ENCODE results near the gene TIFAB.

Gene TIFAB

DNA sequence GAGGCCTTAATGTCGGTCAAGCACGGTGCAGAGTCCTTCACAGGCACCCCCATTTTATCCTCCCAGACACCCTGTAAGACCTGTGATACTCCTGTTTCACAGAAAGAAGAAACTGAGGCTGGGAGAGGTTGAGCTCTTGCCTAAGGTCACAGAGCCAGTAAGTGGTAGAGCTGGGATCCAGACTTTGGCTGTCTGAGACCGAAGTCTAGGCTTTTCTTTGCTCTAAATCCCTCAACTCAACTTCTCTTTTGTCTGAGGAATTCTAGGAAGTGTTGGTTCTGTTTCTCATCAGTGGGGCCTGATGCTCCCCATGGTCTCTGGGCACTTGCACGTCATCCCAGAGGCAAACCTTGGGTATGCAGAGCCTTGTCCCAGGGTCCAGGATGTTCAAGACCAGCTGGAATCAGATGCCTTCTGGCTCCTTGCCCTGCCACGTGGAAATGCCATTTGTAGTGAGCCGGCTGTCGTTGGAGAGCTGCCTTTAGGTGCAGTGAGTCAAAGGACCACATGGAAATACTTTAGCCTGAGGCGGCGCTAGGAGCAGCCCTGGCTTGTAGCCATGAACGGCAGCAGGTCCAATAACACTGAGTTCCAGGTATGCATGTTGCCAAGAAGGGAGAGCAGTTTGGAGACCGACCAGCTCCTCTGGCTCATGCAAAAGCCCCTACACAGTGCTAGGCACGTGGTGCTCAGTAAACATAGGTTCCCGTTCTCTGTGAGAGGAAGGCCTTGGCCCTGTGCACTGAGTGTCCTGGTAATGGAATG is 14.2 kb downstream of the TIFAB start:
- peak; percentile 83 for ATAC-seq
- TF ChIP-seq, protein P1, sequence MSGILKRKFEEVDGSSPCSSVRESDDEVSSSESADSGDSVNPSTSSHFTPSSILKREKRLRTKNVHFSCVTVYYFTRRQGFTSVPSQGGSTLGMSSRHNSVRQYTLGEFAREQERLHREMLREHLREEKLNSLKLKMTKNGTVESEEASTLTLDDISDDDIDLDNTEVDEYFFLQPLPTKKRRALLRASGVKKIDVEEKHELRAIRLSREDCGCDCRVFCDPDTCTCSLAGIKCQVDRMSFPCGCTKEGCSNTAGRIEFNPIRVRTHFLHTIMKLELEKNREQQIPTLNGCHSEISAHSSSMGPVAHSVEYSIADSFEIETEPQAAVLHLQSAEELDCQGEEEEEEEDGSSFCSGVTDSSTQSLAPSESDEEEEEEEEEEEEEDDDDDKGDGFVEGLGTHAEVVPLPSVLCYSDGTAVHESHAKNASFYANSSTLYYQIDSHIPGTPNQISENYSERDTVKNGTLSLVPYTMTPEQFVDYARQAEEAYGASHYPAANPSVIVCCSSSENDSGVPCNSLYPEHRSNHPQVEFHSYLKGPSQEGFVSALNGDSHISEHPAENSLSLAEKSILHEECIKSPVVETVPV (CRISPR knock-in tag; IDR thresholded peaks at IDR 0.05), result no peak

DNA sequence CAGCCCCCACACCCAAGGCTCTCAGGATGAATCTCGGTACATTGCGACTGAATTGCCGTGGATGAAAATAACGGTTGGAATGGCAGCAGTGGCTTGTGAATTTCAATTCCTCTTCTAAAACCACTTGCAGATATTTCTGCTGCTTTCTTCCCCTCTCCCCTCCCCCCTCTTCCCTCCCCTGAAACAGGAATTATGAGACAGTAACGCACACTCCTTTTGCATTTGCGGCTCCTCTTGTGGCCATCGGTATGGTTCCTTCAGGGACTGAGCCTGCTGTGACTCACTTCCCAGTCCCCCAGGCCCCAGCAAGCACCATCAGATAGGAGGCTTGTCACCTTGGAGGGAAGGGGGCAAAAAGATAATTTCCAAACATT is 14.7 kb downstream of the TIFAB start:
- TF ChIP-seq, protein P2, sequence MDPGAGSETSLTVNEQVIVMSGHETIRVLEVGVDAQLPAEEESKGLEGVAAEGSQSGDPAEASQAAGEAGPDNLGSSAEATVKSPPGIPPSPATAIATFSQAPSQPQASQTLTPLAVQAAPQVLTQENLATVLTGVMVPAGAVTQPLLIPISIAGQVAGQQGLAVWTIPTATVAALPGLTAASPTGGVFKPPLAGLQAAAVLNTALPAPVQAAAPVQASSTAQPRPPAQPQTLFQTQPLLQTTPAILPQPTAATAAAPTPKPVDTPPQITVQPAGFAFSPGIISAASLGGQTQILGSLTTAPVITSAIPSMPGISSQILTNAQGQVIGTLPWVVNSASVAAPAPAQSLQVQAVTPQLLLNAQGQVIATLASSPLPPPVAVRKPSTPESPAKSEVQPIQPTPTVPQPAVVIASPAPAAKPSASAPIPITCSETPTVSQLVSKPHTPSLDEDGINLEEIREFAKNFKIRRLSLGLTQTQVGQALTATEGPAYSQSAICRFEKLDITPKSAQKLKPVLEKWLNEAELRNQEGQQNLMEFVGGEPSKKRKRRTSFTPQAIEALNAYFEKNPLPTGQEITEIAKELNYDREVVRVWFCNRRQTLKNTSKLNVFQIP (CRISPR knock-in tag; IDR thresholded peaks at IDR 0.05; ENCODE audit: borderline replicate concordance, low read depth), result no peak
- TF ChIP-seq ZNF8 (CRISPR knock-in tag; IDR thresholded peaks at IDR 0.05) (no peak), RARB (CRISPR knock-in tag; IDR thresholded peaks at IDR 0.05) (no peak), ISL1 (CRISPR knock-in tag; IDR thresholded peaks at IDR 0.05) (no peak), ZNF565 (CRISPR knock-in tag; conservative IDR thresholded peaks at IDR 0.05; ENCODE audit: low read depth) (no peak), BACH2 (CRISPR knock-in tag; IDR thresholded peaks at IDR 0.05; ENCODE audit: borderline replicate concordance) (no peak), ZNF70 (CRISPR knock-in tag; IDR thresholded peaks at IDR 0.05) (no peak), ESRRG (CRISPR knock-in tag; IDR thresholded peaks at IDR 0.05) (no peak), GLIS3 (CRISPR knock-in tag; IDR thresholded peaks at IDR 0.05) (no peak), SNAI2 (CRISPR knock-in tag; IDR thresholded peaks at IDR 0.05) (no peak), ARNTL (CRISPR knock-in tag; IDR thresholded peaks at IDR 0.05; ENCODE audit: borderline replicate concordance, low read depth) (no peak), ZFP3 (CRISPR knock-in tag; IDR thresholded peaks at IDR 0.05) (no peak)
- TF ChIP-seq, protein P3, sequence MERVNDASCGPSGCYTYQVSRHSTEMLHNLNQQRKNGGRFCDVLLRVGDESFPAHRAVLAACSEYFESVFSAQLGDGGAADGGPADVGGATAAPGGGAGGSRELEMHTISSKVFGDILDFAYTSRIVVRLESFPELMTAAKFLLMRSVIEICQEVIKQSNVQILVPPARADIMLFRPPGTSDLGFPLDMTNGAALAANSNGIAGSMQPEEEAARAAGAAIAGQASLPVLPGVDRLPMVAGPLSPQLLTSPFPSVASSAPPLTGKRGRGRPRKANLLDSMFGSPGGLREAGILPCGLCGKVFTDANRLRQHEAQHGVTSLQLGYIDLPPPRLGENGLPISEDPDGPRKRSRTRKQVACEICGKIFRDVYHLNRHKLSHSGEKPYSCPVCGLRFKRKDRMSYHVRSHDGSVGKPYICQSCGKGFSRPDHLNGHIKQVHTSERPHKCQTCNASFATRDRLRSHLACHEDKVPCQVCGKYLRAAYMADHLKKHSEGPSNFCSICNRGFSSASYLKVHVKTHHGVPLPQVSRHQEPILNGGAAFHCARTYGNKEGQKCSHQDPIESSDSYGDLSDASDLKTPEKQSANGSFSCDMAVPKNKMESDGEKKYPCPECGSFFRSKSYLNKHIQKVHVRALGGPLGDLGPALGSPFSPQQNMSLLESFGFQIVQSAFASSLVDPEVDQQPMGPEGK (CRISPR knock-in tag; IDR thresholded peaks at IDR 0.05; ENCODE audit: borderline replicate concordance), result no peak
- TF ChIP-seq, protein P1 (CRISPR knock-in tag; IDR thresholded peaks at IDR 0.05), result no peak
- TF ChIP-seq, protein P4, sequence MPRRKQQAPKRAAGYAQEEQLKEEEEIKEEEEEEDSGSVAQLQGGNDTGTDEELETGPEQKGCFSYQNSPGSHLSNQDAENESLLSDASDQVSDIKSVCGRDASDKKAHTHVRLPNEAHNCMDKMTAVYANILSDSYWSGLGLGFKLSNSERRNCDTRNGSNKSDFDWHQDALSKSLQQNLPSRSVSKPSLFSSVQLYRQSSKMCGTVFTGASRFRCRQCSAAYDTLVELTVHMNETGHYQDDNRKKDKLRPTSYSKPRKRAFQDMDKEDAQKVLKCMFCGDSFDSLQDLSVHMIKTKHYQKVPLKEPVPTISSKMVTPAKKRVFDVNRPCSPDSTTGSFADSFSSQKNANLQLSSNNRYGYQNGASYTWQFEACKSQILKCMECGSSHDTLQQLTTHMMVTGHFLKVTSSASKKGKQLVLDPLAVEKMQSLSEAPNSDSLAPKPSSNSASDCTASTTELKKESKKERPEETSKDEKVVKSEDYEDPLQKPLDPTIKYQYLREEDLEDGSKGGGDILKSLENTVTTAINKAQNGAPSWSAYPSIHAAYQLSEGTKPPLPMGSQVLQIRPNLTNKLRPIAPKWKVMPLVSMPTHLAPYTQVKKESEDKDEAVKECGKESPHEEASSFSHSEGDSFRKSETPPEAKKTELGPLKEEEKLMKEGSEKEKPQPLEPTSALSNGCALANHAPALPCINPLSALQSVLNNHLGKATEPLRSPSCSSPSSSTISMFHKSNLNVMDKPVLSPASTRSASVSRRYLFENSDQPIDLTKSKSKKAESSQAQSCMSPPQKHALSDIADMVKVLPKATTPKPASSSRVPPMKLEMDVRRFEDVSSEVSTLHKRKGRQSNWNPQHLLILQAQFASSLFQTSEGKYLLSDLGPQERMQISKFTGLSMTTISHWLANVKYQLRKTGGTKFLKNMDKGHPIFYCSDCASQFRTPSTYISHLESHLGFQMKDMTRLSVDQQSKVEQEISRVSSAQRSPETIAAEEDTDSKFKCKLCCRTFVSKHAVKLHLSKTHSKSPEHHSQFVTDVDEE (CRISPR knock-in tag; IDR thresholded peaks at IDR 0.05), result no peak
- TF ChIP-seq, protein P5, sequence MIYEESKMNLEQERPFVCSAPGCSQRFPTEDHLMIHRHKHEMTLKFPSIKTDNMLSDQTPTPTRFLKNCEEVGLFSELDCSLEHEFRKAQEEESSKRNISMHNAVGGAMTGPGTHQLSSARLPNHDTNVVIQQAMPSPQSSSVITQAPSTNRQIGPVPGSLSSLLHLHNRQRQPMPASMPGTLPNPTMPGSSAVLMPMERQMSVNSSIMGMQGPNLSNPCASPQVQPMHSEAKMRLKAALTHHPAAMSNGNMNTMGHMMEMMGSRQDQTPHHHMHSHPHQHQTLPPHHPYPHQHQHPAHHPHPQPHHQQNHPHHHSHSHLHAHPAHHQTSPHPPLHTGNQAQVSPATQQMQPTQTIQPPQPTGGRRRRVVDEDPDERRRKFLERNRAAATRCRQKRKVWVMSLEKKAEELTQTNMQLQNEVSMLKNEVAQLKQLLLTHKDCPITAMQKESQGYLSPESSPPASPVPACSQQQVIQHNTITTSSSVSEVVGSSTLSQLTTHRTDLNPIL (CRISPR knock-in tag; IDR thresholded peaks at IDR 0.05; ENCODE audit: low read depth), result no peak

DNA sequence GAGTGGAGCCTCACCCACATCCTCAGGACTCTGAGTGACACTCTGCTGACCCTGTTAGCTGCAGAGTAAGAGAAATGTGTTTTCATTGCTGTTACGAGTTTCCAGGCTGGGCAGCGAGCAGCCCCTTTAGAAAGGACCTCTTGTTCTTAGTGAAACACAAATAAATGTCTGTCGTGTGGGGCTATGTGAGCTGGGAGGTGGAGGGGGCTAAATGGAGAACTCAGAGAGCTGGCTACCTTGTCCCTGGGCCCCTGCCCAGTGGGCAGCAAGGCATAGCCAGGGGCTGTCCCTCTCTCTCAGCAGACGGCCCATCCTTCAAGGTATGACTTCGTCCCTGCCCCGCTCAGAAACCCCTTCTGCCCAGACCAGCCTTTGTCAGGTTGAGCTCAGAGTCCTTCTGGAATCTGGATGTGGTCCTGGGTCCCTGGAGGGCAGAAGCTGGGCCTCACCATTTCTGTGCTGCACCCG is 15.2 kb downstream of the TIFAB start:
- no peak for ATAC-seq
- TF ChIP-seq CSDC2 (CRISPR knock-in tag; IDR thresholded peaks at IDR 0.05) (no peak), TCF4 (CRISPR knock-in tag; IDR thresholded peaks at IDR 0.05; ENCODE audit: borderline replicate concordance) (no peak), SNAI2 (CRISPR knock-in tag; IDR thresholded peaks at IDR 0.05) (no peak), OSR1 (CRISPR knock-in tag; IDR thresholded peaks at IDR 0.05) (no peak), ZNF565 (CRISPR knock-in tag; conservative IDR thresholded peaks at IDR 0.05; ENCODE audit: low read depth) (no peak), ZNF70 (CRISPR knock-in tag; IDR thresholded peaks at IDR 0.05) (no peak), TOX (CRISPR knock-in tag; IDR thresholded peaks at IDR 0.05; ENCODE audit: borderline replicate concordance) (no peak)
- TF ChIP-seq, protein P4 (CRISPR knock-in tag; IDR thresholded peaks at IDR 0.05), result no peak

More for the DNA sequence above, 14.7 kb downstream of the TIFAB start:
- ATAC-seq, result peak; percentile 19
